ENCODE data around the gene ZNF215.
"Not testable (repeated sequence)": the region's sequence is repeated elsewhere in the genome, so short reads cannot be mapped to it uniquely, and the experiment has no call there.

ZNF215 gene

GRCh38 chr11:6926208-6927029 is at the start of gene ZNF215:
ZNF215 (plus strand) TSS chr11:6926426; CDS start chr11:6932273, 5,847 bp downstream.
- no peak for DNase-seq

- DNase-seq: no peak
Measured at GRCh38 chr11:6876914-6877313, 49.3 kb upstream of the ZNF215 start.

- DNase-seq: no peak
Measured at GRCh38 chr11:6882751-6883150, 43.5 kb upstream of the ZNF215 start.

GRCh38 chr11:6887711-6888110 is 38.5 kb upstream of the ZNF215 start:
- not testable (repeated sequence) for DNase-seq

- no peak for DNase-seq
Measured at GRCh38 chr11:6888830-6889229, 37.4 kb upstream of the ZNF215 start.

GRCh38 chr11:6889835-6890234 is 36.4 kb upstream of the ZNF215 start:
- DNase-seq: no peak

GRCh38 chr11:6892400-6892799 is 33.8 kb upstream of the ZNF215 start, which contains the start of gene OR2D2:
OR2D2 (minus strand) TSS chr11:6892500; CDS start chr11:6892500, 0 bp downstream.
- no peak for DNase-seq

GRCh38 chr11:6894097-6894496 is 32.1 kb upstream of the ZNF215 start:
- DNase-seq: no peak

- no peak for DNase-seq
Measured at GRCh38 chr11:6895010-6895409, 31.2 kb upstream of the ZNF215 start.

- DNase-seq: no peak
Measured at GRCh38 chr11:6898911-6899310, 27.3 kb upstream of the ZNF215 start.

GRCh38 chr11:6900327-6900999 is 25.8 kb upstream of the ZNF215 start:
- no peak for DNase-seq

GRCh38 chr11:6904804-6905203 is 21.4 kb upstream of the ZNF215 start:
- DNase-seq: not testable (repeated sequence)

GRCh38 chr11:6911378-6911777 is 14.8 kb upstream of the ZNF215 start:
- no peak for DNase-seq

GRCh38 chr11:6911948-6912347 is 14.3 kb upstream of the ZNF215 start:
- DNase-seq: no peak

GRCh38 chr11:6919698-6920097 is 6.5 kb upstream of the ZNF215 start:
- no peak for DNase-seq

GRCh38 chr11:6920702-6921101 is 5.5 kb upstream of the ZNF215 start, which contains the start of gene OR2D3:
OR2D3 (plus strand) TSS chr11:6921002; CDS start chr11:6921002, 0 bp downstream.
- DNase-seq: no peak

- DNase-seq: no peak
Measured at GRCh38 chr11:6925007-6925577, 1.1 kb upstream of the ZNF215 start.

- no peak for DNase-seq
Measured at GRCh38 chr11:6925636-6926207, 504 bp upstream of the ZNF215 start.

- no peak for DNase-seq
Measured at GRCh38 chr11:6927030-6927617, 898 bp downstream of the ZNF215 start.

GRCh38 chr11:6928916-6929315 is 2.7 kb downstream of the ZNF215 start:
- no peak for DNase-seq

GRCh38 chr11:6931146-6931713 is 5.0 kb downstream of the ZNF215 start:
- DNase-seq: no peak

- DNase-seq: no peak
Measured at GRCh38 chr11:6932145-6932544, 5.9 kb downstream of the ZNF215 start.

GRCh38 chr11:6941970-6942369 is 15.7 kb downstream of the ZNF215 start:
- DNase-seq: no peak

All from CD4-positive, alpha-beta T cell treated with Interleukin-4 for 4 hours (primary cell).